ENCODE results near the gene EXOC3L1. TPM values are rescaled to one million over a fixed set of nuclear protein-coding genes. Genes with fewer than 3 reads are reported as not detected.

EXOC3L1 gene
- total RNA-seq, 1 experiment from 2014 or later: not detected

DNA sequence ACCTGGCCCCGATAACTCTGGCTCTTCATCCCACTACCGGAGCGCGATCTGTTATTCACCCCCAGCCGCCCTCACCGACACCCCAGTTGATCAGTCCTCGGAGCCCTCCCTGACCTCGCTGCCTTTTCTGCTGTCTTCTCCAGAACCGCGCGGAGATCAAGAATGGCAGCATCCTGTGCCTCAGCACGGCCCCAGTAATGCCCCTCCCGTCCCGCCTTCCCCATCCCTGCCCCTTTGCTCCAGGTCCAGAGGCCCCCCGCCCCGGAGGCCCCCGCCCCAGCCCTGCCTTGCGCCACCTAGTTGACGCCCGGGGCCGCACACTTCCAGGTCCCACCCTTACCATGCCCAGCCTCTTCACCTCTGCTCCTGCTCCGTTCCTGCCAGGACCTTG, 9.9 kb upstream of the EXOC3L1 start:
- Histone ChIP-seq H3K36me3 (ENCODE audit: low read depth) (peaks cover 20% of the 10 kb centered on the region; the same call in 1 of the 2 replicates), H3K4me1 (replicated peaks; ENCODE audit: insufficient read depth) (peaks cover 39% of the 10 kb centered on the region), H3K9me3 (ENCODE audit: insufficient read depth, low read depth) (no peaks in the 10 kb centered on the region), H2AFZ (peak overlapping the region; percentile 85), H3K27me3 (ENCODE audit: insufficient read depth, low read depth) (no peaks in the 10 kb centered on the region), H4K20me1 (ENCODE audit: insufficient read depth) (peaks cover 11% of the 10 kb centered on the region; the same call in 1 of the 2 replicates), H3K79me2 (ENCODE audit: low read depth) (peaks cover 24% of the 10 kb centered on the region), H3F3A (ENCODE audit: insufficient read depth, low read depth) (peaks cover 46% of the 10 kb centered on the region), H3K4me3 (peak overlapping the region; percentile 89), H3K4me2 (peak overlapping the region; percentile 95), H3K9me2 (ENCODE audit: insufficient read depth) (no peaks in the 10 kb centered on the region), H3K27ac (no peak overlapping the region)
- CTCF ChIA-PET: interaction anchor here (1.8 kb wide), 1 partner anchor 44 kb away, joined by 7 read pairs; no protein-coding TSS in a partner anchor
- no TSS peak for BruUV-seq (replicated peaks)
- peak in 1 of 2 experiments; percentile 34 for DNase-seq
- TF ChIP-seq EZH2 (IDR thresholded peaks at IDR 0.05; ENCODE audit: low read depth): no peak
- TF ChIP-seq, protein P1, sequence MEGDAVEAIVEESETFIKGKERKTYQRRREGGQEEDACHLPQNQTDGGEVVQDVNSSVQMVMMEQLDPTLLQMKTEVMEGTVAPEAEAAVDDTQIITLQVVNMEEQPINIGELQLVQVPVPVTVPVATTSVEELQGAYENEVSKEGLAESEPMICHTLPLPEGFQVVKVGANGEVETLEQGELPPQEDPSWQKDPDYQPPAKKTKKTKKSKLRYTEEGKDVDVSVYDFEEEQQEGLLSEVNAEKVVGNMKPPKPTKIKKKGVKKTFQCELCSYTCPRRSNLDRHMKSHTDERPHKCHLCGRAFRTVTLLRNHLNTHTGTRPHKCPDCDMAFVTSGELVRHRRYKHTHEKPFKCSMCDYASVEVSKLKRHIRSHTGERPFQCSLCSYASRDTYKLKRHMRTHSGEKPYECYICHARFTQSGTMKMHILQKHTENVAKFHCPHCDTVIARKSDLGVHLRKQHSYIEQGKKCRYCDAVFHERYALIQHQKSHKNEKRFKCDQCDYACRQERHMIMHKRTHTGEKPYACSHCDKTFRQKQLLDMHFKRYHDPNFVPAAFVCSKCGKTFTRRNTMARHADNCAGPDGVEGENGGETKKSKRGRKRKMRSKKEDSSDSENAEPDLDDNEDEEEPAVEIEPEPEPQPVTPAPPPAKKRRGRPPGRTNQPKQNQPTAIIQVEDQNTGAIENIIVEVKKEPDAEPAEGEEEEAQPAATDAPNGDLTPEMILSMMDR (conservative IDR thresholded peaks at IDR 0.05): peak; percentile 58; the same call in 1 of the 2 replicates
- POLR2A ChIA-PET (ENCODE audit: unreplicated experiment): interaction anchor here (0.6 to 0.8 kb wide), 2 partner anchors 47 to 242 kb away, joined by 11 to 19 read pairs; no protein-coding TSS in a partner anchor
- intact Hi-C loops (cut with micrococcal nuclease; ENCODE audit: unreplicated experiment): loop anchor here (1.0 to 10.0 kb wide), 6 partner anchors 46 to 265 kb away; partner anchors contain the start of genes B3GNT9 and TPPP3

GRCh38 chr16:67199011-67199807, 9.3 kb upstream of the EXOC3L1 start, which contains the start of gene ELMO3:
Gene ELMO3, plus strand, starts transcription at chr16:67199131. Its CDS starts 196 bp downstream, at chr16:67199327.
- Histone ChIP-seq H3K79me2 (ENCODE audit: low read depth) (peaks cover 30% of the 10 kb centered on the region), H3K36me3 (ENCODE audit: low read depth) (peaks cover 25% of the 10 kb centered on the region; the same call in 1 of the 2 replicates), H3K27ac (peak within 1 kb of the TSS; percentile 75), H3K4me1 (replicated peaks; ENCODE audit: insufficient read depth) (peaks cover 40% of the 10 kb centered on the region), H2AFZ (peak within 1 kb of the TSS; percentile 85), H3F3A (ENCODE audit: insufficient read depth, low read depth) (peaks cover 50% of the 10 kb centered on the region), H3K9me3 (ENCODE audit: insufficient read depth, low read depth) (no peaks in the 10 kb centered on the region), H3K27me3 (ENCODE audit: insufficient read depth, low read depth) (no peaks in the 10 kb centered on the region), H3K4me3 (peak within 1 kb of the TSS; percentile 89), H4K20me1 (ENCODE audit: insufficient read depth) (peaks cover 12% of the 10 kb centered on the region), H3K4me2 (peak within 1 kb of the TSS; percentile 95), H3K9me2 (ENCODE audit: insufficient read depth) (no peaks in the 10 kb centered on the region)
- ChIA-PET POLR2A (ENCODE audit: unreplicated experiment) (interaction anchor here (0.6 kb wide), 1 partner anchor 48 kb away, joined by 8 read pairs; no protein-coding TSS in a partner anchor), CTCF (interaction anchor here (1.0 to 1.8 kb wide), 3 partner anchors 45 to 245 kb away, joined by 3 to 7 read pairs (median 6); no protein-coding TSS in a partner anchor)
- no peak for TF ChIP-seq EZH2 (IDR thresholded peaks at IDR 0.05; ENCODE audit: low read depth)
- TF ChIP-seq, protein P1 (conservative IDR thresholded peaks at IDR 0.05): peak; percentile 70; the same call in 1 of the 2 replicates
- no TSS peak for BruUV-seq (replicated peaks)
- peak; percentile 65 to 79 for DNase-seq
- intact Hi-C loops (cut with micrococcal nuclease; ENCODE audit: unreplicated experiment): loop anchor here (1.0 to 10.0 kb wide), 6 partner anchors 47 to 266 kb away; partner anchors contain the start of genes B3GNT9 and TPPP3

DNA sequence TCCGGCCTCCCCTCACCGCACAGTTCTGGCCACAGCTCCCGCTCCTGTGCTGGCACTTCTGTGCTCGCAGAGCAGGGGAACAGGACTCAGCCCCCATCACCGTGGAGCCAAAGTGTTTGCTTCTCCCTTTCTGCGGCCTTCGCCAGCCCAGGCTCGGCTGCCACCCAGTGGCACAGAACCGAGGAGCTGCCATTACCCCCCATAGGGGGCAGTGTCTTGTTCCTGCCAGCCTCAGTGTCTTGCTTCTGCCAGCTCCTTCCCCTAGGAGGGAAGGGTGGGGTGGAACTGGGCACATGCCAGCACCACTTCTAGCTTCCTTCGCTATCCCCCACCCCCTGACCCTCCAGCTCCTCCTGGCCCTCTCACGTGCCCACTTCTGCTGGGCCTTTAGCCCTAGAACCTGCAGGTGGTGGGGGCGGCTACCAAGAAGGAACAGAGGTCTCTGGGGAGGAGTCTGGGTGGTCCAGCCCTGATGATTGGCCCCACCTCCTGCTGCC, 8.3 kb upstream of the EXOC3L1 start:
- Histone ChIP-seq H4K20me1 (ENCODE audit: insufficient read depth) (peaks cover 19% of the 10 kb centered on the region), H3K27ac (peak overlapping the region; percentile 75), H3K9me3 (ENCODE audit: insufficient read depth, low read depth) (no peaks in the 10 kb centered on the region), H3K36me3 (ENCODE audit: low read depth) (peaks cover 25% of the 10 kb centered on the region; the same call in 1 of the 2 replicates), H3K27me3 (ENCODE audit: insufficient read depth, low read depth) (no peaks in the 10 kb centered on the region), H3K79me2 (ENCODE audit: low read depth) (peaks cover 39% of the 10 kb centered on the region), H2AFZ (no peak overlapping the region), H3K4me2 (peak overlapping the region; percentile 95), H3F3A (ENCODE audit: insufficient read depth, low read depth) (peaks cover 57% of the 10 kb centered on the region), H3K4me1 (replicated peaks; ENCODE audit: insufficient read depth) (peaks cover 49% of the 10 kb centered on the region), H3K9me2 (ENCODE audit: insufficient read depth) (no peaks in the 10 kb centered on the region), H3K4me3 (peak overlapping the region; percentile 89; the same call in 1 of the 2 replicates)
- intact Hi-C loops (cut with micrococcal nuclease; ENCODE audit: unreplicated experiment): loop anchor here (2.0 to 10.0 kb wide), 4 partner anchors 47 to 267 kb away; partner anchors contain the start of genes B3GNT9 and TPPP3
- TF ChIP-seq, protein P1 (conservative IDR thresholded peaks at IDR 0.05): peak; percentile 78
- no peak for TF ChIP-seq EZH2 (IDR thresholded peaks at IDR 0.05; ENCODE audit: low read depth)
- ChIA-PET POLR2A (ENCODE audit: unreplicated experiment) (interaction anchor here (0.6 to 1.1 kb wide), 4 partner anchors 29 to 303 kb away, joined by 4 to 8 read pairs (median 4); no protein-coding TSS in a partner anchor), CTCF (interaction anchor here (0.6 to 1.8 kb wide), 9 partner anchors 28 to 244 kb away, joined by 3 to 10 read pairs (median 4); partner anchors contain the start of gene TMEM208)
- peak; percentile 43 to 74 for DNase-seq
- no TSS peak for BruUV-seq (replicated peaks)

All from PC-9 (cell line).